ENCODE measurements around the gene DPP7. TPM values are rescaled to one million over a fixed set of nuclear protein-coding genes. Genes with fewer than 3 reads are reported as not detected.
"Not testable (repeated sequence)": the region's sequence is repeated elsewhere in the genome, so short reads cannot be mapped to it uniquely, and the experiment has no call there.

DPP7 gene
- total RNA-seq, 1 experiment from 2014 or later: 230 TPM

DNA sequence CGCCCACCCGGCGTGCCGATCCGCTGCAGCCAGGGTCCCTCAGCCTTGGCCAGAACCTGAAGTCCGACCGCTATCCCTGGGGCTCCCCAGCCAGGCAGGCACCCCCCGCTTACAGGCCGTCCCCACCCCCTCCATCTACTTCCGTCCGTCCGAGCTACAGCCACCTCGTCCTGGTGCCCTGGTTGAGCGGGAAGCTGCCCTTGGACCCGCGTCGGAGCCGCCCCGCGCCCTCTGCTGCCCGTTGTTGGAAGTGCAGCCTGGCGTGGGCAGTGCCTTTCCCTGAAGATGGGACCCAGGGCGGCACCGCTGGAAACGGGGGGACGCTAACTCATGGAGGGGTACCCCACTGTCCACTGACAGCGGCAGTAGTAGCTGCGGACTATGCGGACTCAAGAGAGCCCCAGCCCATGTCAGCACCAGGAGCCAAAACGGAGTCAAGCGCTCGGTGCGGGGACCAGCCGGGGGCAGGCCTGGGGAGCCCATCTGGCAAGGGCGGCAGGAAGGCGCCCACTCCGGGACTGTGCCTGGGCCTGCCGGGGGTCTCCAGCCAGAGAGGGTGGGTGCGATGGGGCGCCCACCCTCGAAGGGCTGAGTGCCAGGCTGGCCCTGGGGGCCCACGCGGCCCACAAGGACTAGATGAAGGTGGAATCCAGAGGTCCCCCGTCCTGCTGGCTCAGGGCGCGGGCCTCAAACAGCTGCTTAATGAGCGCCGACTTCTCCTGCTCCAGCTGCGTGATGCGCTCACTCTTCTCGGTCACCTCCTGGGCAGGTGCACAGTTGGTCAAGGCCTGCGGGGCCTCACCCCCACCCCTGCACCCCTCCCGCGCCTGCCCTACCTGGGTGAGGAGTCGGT is 50.3 kb downstream of the DPP7 start:
- peak in 1 of 2 experiments; percentile 72 for DNase-seq
- no TSS peak for BruUV-seq (replicated peaks)

GRCh38 chr9:137063311-137064026 is 51.1 kb downstream of the DPP7 start:
- no peak overlapping the region for H3K27ac Mint-ChIP-seq (ENCODE audit: unreplicated experiment)
- ChIA-PET CTCF (interaction anchor here (0.6 to 2.1 kb wide), 12 partner anchors 8 to 221 kb away, joined by 3 to 31 read pairs (median 4); partner anchors contain the start of genes AJM1, ANAPC2, ENTPD2 and MAN1B1), POLR2A (interaction anchor here (0.6 kb wide), 1 partner anchor 57 kb away, joined by 7 read pairs; no protein-coding TSS in a partner anchor)
- intact Hi-C loops (cut with micrococcal nuclease; ENCODE audit: unreplicated experiment): no loop called here
- no peak for DNase-seq
- peaks cover 8% of the 10 kb centered on the region for H3K4me1 Mint-ChIP-seq (ENCODE audit: low read depth, unreplicated experiment)
- peaks cover 23% of the 10 kb centered on the region for H3K36me3 Mint-ChIP-seq (ENCODE audit: insufficient read depth, unreplicated experiment)
- Histone ChIP-seq H3K4me3 (ENCODE audit: low read depth, low read length) (no peak overlapping the region), H3K27me3 (replicated peaks; ENCODE audit: control insufficient read depth, insufficient read depth, low read length) (no peaks in the 10 kb centered on the region), H3K9me3 (no peaks in the 10 kb centered on the region), H3K36me3 (ENCODE audit: control insufficient read depth, insufficient read depth, low read length) (0 out of 2 replicates have a peak, but pooled peaks cover 2% of the 10 kb centered on the region), H3K4me1 (peaks cover 7% of the 10 kb centered on the region)
- H3K27me3 Mint-ChIP-seq (ENCODE audit: insufficient read depth, unreplicated experiment): no peaks in the 10 kb centered on the region
- BruUV-seq (replicated peaks): no TSS peak
- TF ChIP-seq, protein P1, sequence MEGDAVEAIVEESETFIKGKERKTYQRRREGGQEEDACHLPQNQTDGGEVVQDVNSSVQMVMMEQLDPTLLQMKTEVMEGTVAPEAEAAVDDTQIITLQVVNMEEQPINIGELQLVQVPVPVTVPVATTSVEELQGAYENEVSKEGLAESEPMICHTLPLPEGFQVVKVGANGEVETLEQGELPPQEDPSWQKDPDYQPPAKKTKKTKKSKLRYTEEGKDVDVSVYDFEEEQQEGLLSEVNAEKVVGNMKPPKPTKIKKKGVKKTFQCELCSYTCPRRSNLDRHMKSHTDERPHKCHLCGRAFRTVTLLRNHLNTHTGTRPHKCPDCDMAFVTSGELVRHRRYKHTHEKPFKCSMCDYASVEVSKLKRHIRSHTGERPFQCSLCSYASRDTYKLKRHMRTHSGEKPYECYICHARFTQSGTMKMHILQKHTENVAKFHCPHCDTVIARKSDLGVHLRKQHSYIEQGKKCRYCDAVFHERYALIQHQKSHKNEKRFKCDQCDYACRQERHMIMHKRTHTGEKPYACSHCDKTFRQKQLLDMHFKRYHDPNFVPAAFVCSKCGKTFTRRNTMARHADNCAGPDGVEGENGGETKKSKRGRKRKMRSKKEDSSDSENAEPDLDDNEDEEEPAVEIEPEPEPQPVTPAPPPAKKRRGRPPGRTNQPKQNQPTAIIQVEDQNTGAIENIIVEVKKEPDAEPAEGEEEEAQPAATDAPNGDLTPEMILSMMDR (IDR thresholded peaks at IDR 0.05; ENCODE audit: insufficient read depth in 1 of 2, low read depth in 1 of 2, low read length in 1 of 2, severe bottlenecking in 1 of 2, unreplicated experiment in 1 of 2): no peak
- H3K9me3 Mint-ChIP-seq (ENCODE audit: unreplicated experiment): no peaks in the 10 kb centered on the region
- H3K4me3 Mint-ChIP-seq (ENCODE audit: unreplicated experiment): no peak overlapping the region

More for the DNA sequence above, 50.3 kb downstream of the DPP7 start:
- no peak overlapping the region for H3K4me3 ChIP-seq (ENCODE audit: low read depth, low read length)
- Mint-ChIP-seq H3K27me3 (ENCODE audit: insufficient read depth, unreplicated experiment) (no peaks in the 10 kb centered on the region), H3K4me1 (ENCODE audit: low read depth, unreplicated experiment) (peaks cover 10% of the 10 kb centered on the region), H3K9me3 (ENCODE audit: unreplicated experiment) (no peaks in the 10 kb centered on the region), H3K4me3 (ENCODE audit: unreplicated experiment) (no peak overlapping the region), H3K36me3 (ENCODE audit: insufficient read depth, unreplicated experiment) (peaks cover 24% of the 10 kb centered on the region), H3K27ac (ENCODE audit: unreplicated experiment) (no peak overlapping the region)
- no peaks in the 10 kb centered on the region for H3K27me3 ChIP-seq (replicated peaks; ENCODE audit: control insufficient read depth, insufficient read depth, low read length)
- peaks cover 15% of the 10 kb centered on the region for H3K4me1 ChIP-seq
- TF ChIP-seq, protein P1 (IDR thresholded peaks at IDR 0.05; ENCODE audit: insufficient read depth in 1 of 2, low read depth in 1 of 2, low read length in 1 of 2, severe bottlenecking in 1 of 2, unreplicated experiment in 1 of 2): peak; percentile 90 to 94
- CTCF ChIA-PET: interaction anchor here (0.5 to 2.1 kb wide), 14 partner anchors 9 to 222 kb away, joined by 3 to 31 read pairs (median 5); partner anchors contain the start of genes AJM1, ANAPC2, ENTPD2 and MAN1B1
- H3K36me3 ChIP-seq (ENCODE audit: control insufficient read depth, insufficient read depth, low read length): 0 out of 2 replicates have a peak, but pooled peaks cover 2% of the 10 kb centered on the region
- H3K9me3 ChIP-seq: no peaks in the 10 kb centered on the region
- intact Hi-C loops (cut with micrococcal nuclease; ENCODE audit: unreplicated experiment): no loop called here
- POLR2A ChIA-PET: interaction anchor here (0.5 to 0.6 kb wide), 2 partner anchors 56 to 339 kb away, joined by 7 to 10 read pairs; no protein-coding TSS in a partner anchor

GRCh38 chr9:137062798-137063197 is 51.7 kb downstream of the DPP7 start:
- H3K4me1 ChIP-seq; H3K27me3 Mint-ChIP-seq (ENCODE audit: insufficient read depth, unreplicated experiment); H3K27ac Mint-ChIP-seq (ENCODE audit: unreplicated experiment); POLR2A ChIA-PET; H3K36me3 ChIP-seq (ENCODE audit: control insufficient read depth, insufficient read depth, low read length); H3K4me3 Mint-ChIP-seq (ENCODE audit: unreplicated experiment); H3K27me3 ChIP-seq (replicated peaks; ENCODE audit: control insufficient read depth, insufficient read depth, low read length); H3K9me3 Mint-ChIP-seq (ENCODE audit: unreplicated experiment); H3K4me1 Mint-ChIP-seq (ENCODE audit: low read depth, unreplicated experiment); BruUV-seq (replicated peaks); intact Hi-C loops (cut with micrococcal nuclease; ENCODE audit: unreplicated experiment); H3K9me3 ChIP-seq; DNase-seq; H3K4me3 ChIP-seq (ENCODE audit: low read depth, low read length): not testable (repeated sequence)
- peaks cover 17% of the 10 kb centered on the region for H3K36me3 Mint-ChIP-seq (ENCODE audit: insufficient read depth, unreplicated experiment)
- CTCF ChIA-PET: interaction anchor here (2.1 kb wide), 1 partner anchor 16 kb away, joined by 31 read pairs; the partner anchor contains the start of gene NPDC1

All from Caco-2 (cell line).